Measurements from ENCODE around the gene PDGFA.

PDGFA gene

DNA sequence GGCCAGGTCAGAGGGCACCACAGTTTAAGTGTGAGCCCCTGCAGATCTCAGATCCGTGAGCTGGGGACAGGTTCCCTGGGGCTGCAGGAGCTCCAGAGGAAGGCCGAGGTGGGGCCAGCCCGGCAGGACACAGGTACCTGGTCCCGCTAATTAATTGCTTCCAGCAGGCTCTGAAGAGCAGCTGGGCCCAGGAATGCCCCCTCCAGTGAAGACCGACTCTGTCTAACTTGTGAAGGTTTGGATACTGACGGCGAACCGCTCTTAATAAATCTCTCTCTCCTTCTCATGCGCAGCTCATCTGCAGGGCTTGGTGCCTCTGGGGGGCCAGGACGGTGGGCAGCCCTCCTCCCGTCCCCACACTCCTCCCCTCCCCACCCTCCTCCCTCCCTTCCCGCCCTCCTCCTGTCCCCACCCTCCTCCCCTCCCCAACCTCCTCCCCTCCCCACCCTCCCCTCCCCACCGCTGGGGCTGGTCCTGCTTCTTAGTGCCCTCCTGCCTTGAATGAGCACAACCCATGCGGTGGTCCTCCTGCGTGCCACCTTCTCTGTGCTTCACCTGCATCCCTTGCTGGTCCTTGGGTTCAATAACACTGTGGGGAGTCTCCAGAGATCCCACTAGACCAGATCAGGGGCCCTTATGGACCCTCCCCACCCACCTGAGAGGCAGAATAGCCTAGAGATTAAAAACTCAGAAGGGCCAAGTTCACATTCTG lies 38.3 kb downstream of the PDGFA start:
- Histone ChIP-seq H3K4me3 (ENCODE audit: low read depth in 1 of 2, low read length in 2 of 2) (no peak overlapping the region), H3K27me3 (ENCODE audit: insufficient read depth, low read length, poor library complexity) (peaks cover 6% of the 10 kb centered on the region), H3K4me2 (ENCODE audit: insufficient read depth, low read length) (no peak overlapping the region), H3K27ac (ENCODE audit: low read length) (no peak overlapping the region), H2AFZ (ENCODE audit: low read depth, low read length) (no peak overlapping the region), H3K36me3 (ENCODE audit: insufficient read depth, low read length) (no peaks in the 10 kb centered on the region), H3K9me3 (ENCODE audit: insufficient read depth, low read length, severe bottlenecking) (peaks cover 4% of the 10 kb centered on the region), H3K79me2 (ENCODE audit: insufficient read depth, low read length) (no peaks in the 10 kb centered on the region), H3K4me1 (ENCODE audit: insufficient read depth, low read length) (no peaks in the 10 kb centered on the region), H3K9ac (ENCODE audit: low read depth, low read length) (no peak overlapping the region), H4K20me1 (ENCODE audit: insufficient read depth, low read length) (no peaks in the 10 kb centered on the region)
- DNase-seq (no peak), ATAC-seq (ENCODE audit: insufficient read depth, low read depth) (no peak)
- TF ChIP-seq EZH2 (IDR thresholded peaks at IDR 0.05; ENCODE audit: borderline replicate concordance, low read depth, low read length, severe bottlenecking) = no peak
- no peak for TF ChIP-seq CTCF (IDR thresholded peaks at IDR 0.05; ENCODE audit: borderline replicate concordance, extremely low read depth, low read length, poor library complexity, severe bottlenecking)

DNA sequence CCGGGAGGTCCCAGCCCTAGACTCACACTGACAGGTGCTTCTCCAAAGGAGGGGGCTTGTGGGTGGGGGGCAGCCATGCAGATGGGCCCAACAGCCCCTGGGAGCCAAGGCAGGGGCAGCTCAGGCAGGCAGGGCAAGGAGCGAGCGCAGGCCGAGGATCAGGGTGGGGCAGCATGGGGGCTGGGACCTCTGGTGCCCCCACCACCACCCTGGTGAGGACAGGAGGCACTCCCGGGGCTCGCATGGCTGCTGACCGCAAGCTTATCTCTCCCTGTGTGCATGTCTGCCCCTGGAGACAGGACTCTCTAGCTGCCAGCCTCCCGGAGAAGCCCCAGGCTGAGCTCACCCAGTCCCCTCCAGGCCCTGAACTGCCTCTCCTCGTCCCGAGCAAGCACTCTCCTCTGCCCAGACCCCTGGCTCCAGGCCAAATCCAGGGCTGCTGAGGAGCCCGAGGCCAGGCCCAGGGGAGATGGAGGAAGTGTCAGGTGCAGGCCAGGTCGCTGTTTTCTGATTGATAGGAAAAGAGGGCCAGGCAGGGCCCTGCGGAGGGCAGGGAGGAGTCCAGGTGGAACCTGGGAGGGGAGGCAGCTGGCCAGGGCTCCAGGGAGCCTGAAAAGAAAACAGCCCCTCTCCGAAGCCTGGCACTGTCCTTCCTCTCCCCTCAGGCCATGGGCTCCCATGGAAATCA lies 39.0 kb downstream of the PDGFA start:
- Histone ChIP-seq H3K36me3 (ENCODE audit: insufficient read depth, low read length) (no peaks in the 10 kb centered on the region), H2AFZ (ENCODE audit: low read depth, low read length) (no peak overlapping the region), H4K20me1 (ENCODE audit: insufficient read depth, low read length) (no peaks in the 10 kb centered on the region), H3K4me2 (ENCODE audit: insufficient read depth, low read length) (no peak overlapping the region), H3K9me3 (ENCODE audit: insufficient read depth, low read length, severe bottlenecking) (peaks cover 4% of the 10 kb centered on the region), H3K4me1 (ENCODE audit: insufficient read depth, low read length) (no peaks in the 10 kb centered on the region), H3K27me3 (ENCODE audit: insufficient read depth, low read length, poor library complexity) (peaks cover 3% of the 10 kb centered on the region), H3K79me2 (ENCODE audit: insufficient read depth, low read length) (no peaks in the 10 kb centered on the region), H3K4me3 (ENCODE audit: low read depth in 1 of 2, low read length in 2 of 2) (no peak overlapping the region), H3K9ac (ENCODE audit: low read depth, low read length) (no peak overlapping the region), H3K27ac (ENCODE audit: low read length) (no peak overlapping the region)
- ATAC-seq (ENCODE audit: insufficient read depth, low read depth) = no peak
- no peak for DNase-seq
- TF ChIP-seq EZH2 (IDR thresholded peaks at IDR 0.05; ENCODE audit: borderline replicate concordance, low read depth, low read length, severe bottlenecking) (no peak), CTCF (IDR thresholded peaks at IDR 0.05; ENCODE audit: borderline replicate concordance, extremely low read depth, low read length, poor library complexity, severe bottlenecking) (no peak)

DNA sequence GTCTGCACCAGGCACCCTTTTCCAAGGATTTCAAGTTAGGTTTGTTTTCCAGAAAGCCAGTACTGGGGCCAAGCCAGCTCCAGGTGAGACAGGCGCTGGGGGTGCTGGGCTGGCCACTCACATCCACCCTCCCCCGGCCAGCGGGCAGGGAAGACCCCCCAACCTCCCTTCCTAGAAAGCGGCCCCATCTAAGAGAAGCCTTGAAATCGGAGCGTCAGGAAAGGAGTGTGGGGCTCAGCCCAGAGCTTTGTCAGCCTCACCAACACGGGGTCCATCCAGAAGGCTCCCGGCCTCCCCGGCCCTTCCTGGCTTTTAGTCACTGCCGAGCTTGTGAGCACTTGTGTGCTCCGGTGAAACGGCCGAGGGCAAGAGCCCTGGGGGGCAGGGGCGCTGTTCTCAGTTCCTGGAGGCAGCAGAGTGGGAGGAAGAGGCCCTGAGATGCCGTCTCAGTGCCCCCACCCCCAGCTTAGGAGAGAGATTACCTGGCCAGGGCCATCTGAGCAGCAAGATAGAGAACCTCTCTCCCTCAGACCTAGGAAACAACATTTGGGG lies 39.6 kb downstream of the PDGFA start:
- ATAC-seq (ENCODE audit: insufficient read depth, low read depth) = no peak
- Histone ChIP-seq H3K4me1 (ENCODE audit: insufficient read depth, low read length) (no peaks in the 10 kb centered on the region), H3K36me3 (ENCODE audit: insufficient read depth, low read length) (no peaks in the 10 kb centered on the region), H2AFZ (ENCODE audit: low read depth, low read length) (no peak overlapping the region), H3K27ac (ENCODE audit: low read length) (no peak overlapping the region), H3K4me3 (ENCODE audit: low read depth in 1 of 2, low read length in 2 of 2) (no peak overlapping the region), H3K27me3 (ENCODE audit: insufficient read depth, low read length, poor library complexity) (peaks cover 3% of the 10 kb centered on the region), H3K4me2 (ENCODE audit: insufficient read depth, low read length) (no peak overlapping the region), H3K79me2 (ENCODE audit: insufficient read depth, low read length) (no peaks in the 10 kb centered on the region), H4K20me1 (ENCODE audit: insufficient read depth, low read length) (no peaks in the 10 kb centered on the region), H3K9ac (ENCODE audit: low read depth, low read length) (no peak overlapping the region), H3K9me3 (ENCODE audit: insufficient read depth, low read length, severe bottlenecking) (peaks cover 4% of the 10 kb centered on the region)
- TF ChIP-seq CTCF (IDR thresholded peaks at IDR 0.05; ENCODE audit: borderline replicate concordance, extremely low read depth, low read length, poor library complexity, severe bottlenecking) (no peak), EZH2 (IDR thresholded peaks at IDR 0.05; ENCODE audit: borderline replicate concordance, low read depth, low read length, severe bottlenecking) (no peak)
- DNase-seq = no peak
